Measurements from ENCODE around the gene SLC3A2. TPM values are rescaled to one million over a fixed set of nuclear protein-coding genes. Genes with fewer than 3 reads are reported as not detected.

The SLC3A2 gene
- total and polyA plus RNA-seq, 2 of the 13 experiments (the other 11 are each of a cell fraction or from before 2014, with no cell fraction given) = 213 to 226 TPM

GRCh38 chr11:62832336-62833234, 48.1 kb upstream of the SLC3A2 start, which contains the start of gene TEX54 (continued):
- no peak for TF ChIP-seq THAP11 (CRISPR knock-in tag; IDR thresholded peaks at IDR 0.05)
- TF ChIP-seq SAFB2 (CRISPR knock-in tag; IDR thresholded peaks at IDR 0.05; ENCODE audit: borderline replicate concordance, low read depth) = no peak
- no peak for TF ChIP-seq SMAD1 (CRISPR knock-in tag; IDR thresholded peaks at IDR 0.05; ENCODE audit: borderline replicate concordance, low read depth)
- TF ChIP-seq ZSCAN30 (CRISPR knock-in tag; IDR thresholded peaks at IDR 0.05) = no peak
- TF ChIP-seq ZNF746 (CRISPR knock-in tag; IDR thresholded peaks at IDR 0.05) = no peak
- no peak for TF ChIP-seq TGIF2 (CRISPR knock-in tag; IDR thresholded peaks at IDR 0.05)
- TF ChIP-seq RERE (CRISPR knock-in tag; IDR thresholded peaks at IDR 0.05; ENCODE audit: low read depth) = no peak
- no peak for TF ChIP-seq ZNF660 (CRISPR knock-in tag; IDR thresholded peaks at IDR 0.05; ENCODE audit: borderline replicate concordance, low read depth)
- TF ChIP-seq BRF2 (CRISPR knock-in tag; IDR thresholded peaks at IDR 0.05) = no peak
- TF ChIP-seq HNF4A (CRISPR knock-in tag; IDR thresholded peaks at IDR 0.05) = no peak
- TF ChIP-seq CEBPZ (IDR thresholded peaks at IDR 0.05; ENCODE audit: low read length) = no peak
- TF ChIP-seq SAP130 (CRISPR knock-in tag; IDR thresholded peaks at IDR 0.05; ENCODE audit: low read depth) = 0 out of 2 replicates have a peak, but pooled peaks have one; percentile 78
- no peak for TF ChIP-seq GMEB2 (CRISPR knock-in tag; IDR thresholded peaks at IDR 0.05; ENCODE audit: low read depth)
- no peak for TF ChIP-seq PHF5A (CRISPR knock-in tag; IDR thresholded peaks at IDR 0.05; ENCODE audit: low read depth, unreplicated experiment)
- TF ChIP-seq ATF7 (IDR thresholded peaks at IDR 0.05) = no peak
- TF ChIP-seq ATF7 (CRISPR knock-in tag; IDR thresholded peaks at IDR 0.05) = no peak
- TF ChIP-seq ZNF547 (CRISPR knock-in tag; IDR thresholded peaks at IDR 0.05) = no peak
- TF ChIP-seq RBM22 (optimal IDR thresholded peaks at IDR 0.05; ENCODE audit: low read length) = peak; percentile 88
